T-helper 1 cell treated with Interleukin-12 subunit alpha and Interleukin-12 subunit beta and Interleukin-4 antibody, amounts not matched to agents 30 μg/mL and 1 μg/mL, for 36 hours (primary cell): ENCODE results near the gene MTREX.

Experiments used
- H3K27ac Mint-ChIP-seq: one replicate; pipeline ENCODE4 v1.8.0; 2021; ENCODE audit warnings: mild to moderate bottlenecking, mixed read lengths
- H3K27me3 Mint-ChIP-seq: one replicate; pipeline ENCODE4 v1.8.0; 2021; ENCODE audit warnings: low read depth, mixed read lengths
- H3K36me3 Mint-ChIP-seq: one replicate; pipeline ENCODE4 v1.8.0; 2021; ENCODE audit warnings: low read depth, mixed read lengths
- H3K4me1 Mint-ChIP-seq: one replicate; pipeline ENCODE4 v1.8.0; 2021; ENCODE audit warnings: low read depth, mixed read lengths
- H3K4me3 Mint-ChIP-seq: one replicate; pipeline ENCODE4 v1.8.0; 2021; ENCODE audit warnings: mild to moderate bottlenecking, moderate library complexity, mixed read lengths
- H3K9me3 Mint-ChIP-seq: one replicate; pipeline ENCODE4 v1.8.0; 2021; ENCODE audit warnings: mixed read lengths

The MTREX gene

GRCh38 chr5:55384072-55384471 is 76.3 kb downstream of the MTREX start:
- H3K27me3 Mint-ChIP-seq = no peaks in the 10 kb centered on the region
- H3K4me3 Mint-ChIP-seq = peak overlapping the region; percentile 8
- no peak overlapping the region for H3K27ac Mint-ChIP-seq
- H3K4me1 Mint-ChIP-seq = peaks cover 11% of the 10 kb centered on the region
- H3K36me3 Mint-ChIP-seq = peaks cover 55% of the 10 kb centered on the region
- peaks cover 13% of the 10 kb centered on the region for H3K9me3 Mint-ChIP-seq

GRCh38 chr5:55385227-55385626 is 77.4 kb downstream of the MTREX start:
- H3K9me3 Mint-ChIP-seq = peaks cover 13% of the 10 kb centered on the region
- no peaks in the 10 kb centered on the region for H3K27me3 Mint-ChIP-seq
- peaks cover 57% of the 10 kb centered on the region for H3K36me3 Mint-ChIP-seq
- no peak overlapping the region for H3K27ac Mint-ChIP-seq
- H3K4me1 Mint-ChIP-seq = peaks cover 11% of the 10 kb centered on the region
- no peak overlapping the region for H3K4me3 Mint-ChIP-seq

GRCh38 chr5:55385846-55386245 is 78.1 kb downstream of the MTREX start:
- H3K4me1 Mint-ChIP-seq = peaks cover 11% of the 10 kb centered on the region
- H3K4me3 Mint-ChIP-seq = no peak overlapping the region
- H3K36me3 Mint-ChIP-seq = peaks cover 58% of the 10 kb centered on the region
- H3K9me3 Mint-ChIP-seq = peaks cover 13% of the 10 kb centered on the region
- H3K27ac Mint-ChIP-seq = no peak overlapping the region
- H3K27me3 Mint-ChIP-seq = no peaks in the 10 kb centered on the region

GRCh38 chr5:55386356-55386755 is 78.6 kb downstream of the MTREX start:
- Mint-ChIP-seq H3K27me3 (no peaks in the 10 kb centered on the region), H3K4me3 (no peak overlapping the region), H3K27ac (no peak overlapping the region), H3K9me3 (peaks cover 13% of the 10 kb centered on the region), H3K36me3 (peaks cover 61% of the 10 kb centered on the region), H3K4me1 (peaks cover 11% of the 10 kb centered on the region)

GRCh38 chr5:55387865-55388264 is 80.1 kb downstream of the MTREX start:
- no peak overlapping the region for H3K27ac Mint-ChIP-seq
- no peak overlapping the region for H3K4me3 Mint-ChIP-seq

GRCh38 chr5:55391707-55392106 is 83.9 kb downstream of the MTREX start:
- H3K27me3 Mint-ChIP-seq = no peaks in the 10 kb centered on the region
- H3K4me1 Mint-ChIP-seq = peaks cover 2% of the 10 kb centered on the region
- H3K36me3 Mint-ChIP-seq = peaks cover 48% of the 10 kb centered on the region
- H3K4me3 Mint-ChIP-seq = no peak overlapping the region
- H3K9me3 Mint-ChIP-seq = peaks cover 10% of the 10 kb centered on the region
- H3K27ac Mint-ChIP-seq = no peak overlapping the region

More at GRCh38 chr5:55387865-55388264, 80.1 kb downstream of the MTREX start:
- no peaks in the 10 kb centered on the region for H3K27me3 Mint-ChIP-seq
- peaks cover 64% of the 10 kb centered on the region for H3K36me3 Mint-ChIP-seq
- peaks cover 23% of the 10 kb centered on the region for H3K9me3 Mint-ChIP-seq
- H3K4me1 Mint-ChIP-seq = peaks cover 11% of the 10 kb centered on the region

- H3K27ac Mint-ChIP-seq = no peak overlapping the region
- H3K4me1 Mint-ChIP-seq = peaks cover 2% of the 10 kb centered on the region
- H3K27me3 Mint-ChIP-seq = no peaks in the 10 kb centered on the region
- peaks cover 10% of the 10 kb centered on the region for H3K9me3 Mint-ChIP-seq
- no peak overlapping the region for H3K4me3 Mint-ChIP-seq
- peaks cover 50% of the 10 kb centered on the region for H3K36me3 Mint-ChIP-seq
These were observed 84.9 kb downstream of the MTREX start for GRCh38 chr5:55392669-55393068.

GRCh38 chr5:55393501-55394175 is 85.8 kb downstream of the MTREX start:
- H3K9me3 Mint-ChIP-seq = peaks cover 10% of the 10 kb centered on the region
- no peak overlapping the region for H3K4me3 Mint-ChIP-seq
- H3K27ac Mint-ChIP-seq = no peak overlapping the region
- H3K4me1 Mint-ChIP-seq = peaks cover 2% of the 10 kb centered on the region
- no peaks in the 10 kb centered on the region for H3K27me3 Mint-ChIP-seq
- peaks cover 47% of the 10 kb centered on the region for H3K36me3 Mint-ChIP-seq

- H3K27me3 Mint-ChIP-seq = no peaks in the 10 kb centered on the region
- H3K4me3 Mint-ChIP-seq = no peak overlapping the region
- H3K9me3 Mint-ChIP-seq = no peaks in the 10 kb centered on the region
- peaks cover 20% of the 10 kb centered on the region for H3K36me3 Mint-ChIP-seq
- no peaks in the 10 kb centered on the region for H3K4me1 Mint-ChIP-seq
- H3K27ac Mint-ChIP-seq = no peak overlapping the region
These were observed 94.4 kb downstream of the MTREX start for GRCh38 chr5:55402199-55402598.

GRCh38 chr5:55406292-55406691 is 98.5 kb downstream of the MTREX start:
- no peak overlapping the region for H3K27ac Mint-ChIP-seq
- no peak overlapping the region for H3K4me3 Mint-ChIP-seq
- peaks cover 29% of the 10 kb centered on the region for H3K36me3 Mint-ChIP-seq
- H3K4me1 Mint-ChIP-seq = no peaks in the 10 kb centered on the region
- H3K9me3 Mint-ChIP-seq = no peaks in the 10 kb centered on the region
- H3K27me3 Mint-ChIP-seq = no peaks in the 10 kb centered on the region

GRCh38 chr5:55407059-55407684 is 99.4 kb downstream of the MTREX start:
- Mint-ChIP-seq H3K4me1 (no peaks in the 10 kb centered on the region), H3K27me3 (no peaks in the 10 kb centered on the region), H3K36me3 (peaks cover 28% of the 10 kb centered on the region), H3K4me3 (no peak overlapping the region), H3K27ac (no peak overlapping the region), H3K9me3 (no peaks in the 10 kb centered on the region)

GRCh38 chr5:55407984-55408383 is 100.2 kb downstream of the MTREX start:
- peaks cover 25% of the 10 kb centered on the region for H3K36me3 Mint-ChIP-seq
- H3K4me3 Mint-ChIP-seq = no peak overlapping the region
- no peaks in the 10 kb centered on the region for H3K9me3 Mint-ChIP-seq
- H3K27me3 Mint-ChIP-seq = no peaks in the 10 kb centered on the region
- no peaks in the 10 kb centered on the region for H3K4me1 Mint-ChIP-seq
- H3K27ac Mint-ChIP-seq = no peak overlapping the region

GRCh38 chr5:55409775-55410174 is 102.0 kb downstream of the MTREX start:
- no peaks in the 10 kb centered on the region for H3K4me1 Mint-ChIP-seq
- H3K36me3 Mint-ChIP-seq = peaks cover 23% of the 10 kb centered on the region
- H3K9me3 Mint-ChIP-seq = no peaks in the 10 kb centered on the region
- no peak overlapping the region for H3K4me3 Mint-ChIP-seq
- no peak overlapping the region for H3K27ac Mint-ChIP-seq
- no peaks in the 10 kb centered on the region for H3K27me3 Mint-ChIP-seq

GRCh38 chr5:55410845-55411244 is 103.1 kb downstream of the MTREX start:
- H3K36me3 Mint-ChIP-seq = peaks cover 23% of the 10 kb centered on the region
- H3K9me3 Mint-ChIP-seq = no peaks in the 10 kb centered on the region
- no peaks in the 10 kb centered on the region for H3K4me1 Mint-ChIP-seq
- H3K27me3 Mint-ChIP-seq = no peaks in the 10 kb centered on the region
- H3K4me3 Mint-ChIP-seq = no peak overlapping the region
- H3K27ac Mint-ChIP-seq = no peak overlapping the region

- Mint-ChIP-seq H3K27me3 (no peaks in the 10 kb centered on the region), H3K4me1 (no peaks in the 10 kb centered on the region), H3K9me3 (no peaks in the 10 kb centered on the region), H3K4me3 (no peak overlapping the region), H3K36me3 (peaks cover 21% of the 10 kb centered on the region), H3K27ac (no peak overlapping the region)
These were observed 104.1 kb downstream of the MTREX start for GRCh38 chr5:55411876-55412275.
